Pancreas (tissue), 10 donors: ENCODE results near the gene RSRC2. TPM values are rescaled to one million over a fixed set of nuclear protein-coding genes. Genes with fewer than 3 reads are reported as not detected.

Source experiments
- ATAC-seq, 4 donors: fragments of 200-7000 bp; cut with Tn5 transposase; one replicate each; pipeline versions ENCODE4 v1.8.0 to v1.9.1; 2020; ENCODE audit warnings: mild to moderate bottlenecking in 4 of 4, moderate library complexity in 4 of 4
- DNase-seq, 6 donors: peaks; one replicate each; pipeline ENCODE4 v3.0.0-alpha.2; 2020
- FAIRE-seq: peaks from 2 replicates; lab custom pipeline; 2012; peaks lifted over from hg19 to GRCh38; lab: Jason Lieb, UNC
- H3K27ac ChIP-seq, 4 donors: fragments of 200-600 bp; sonication (generic); 1 replicate in 3 of 4; 2 replicates in 1 of 4; pipeline versions ENCODE4 v1.5.0 to v1.8.0; 2020
- H3K27me3 ChIP-seq, 4 donors: fragments of 200-600 bp; one replicate each; pipeline ENCODE4 v1.8.0; 2021
- H3K36me3 ChIP-seq, 3 donors: fragments of 200-600 bp; sonication (generic) in 1 of 3; one replicate each; pipeline versions ENCODE4 v1.5.0 to v1.8.0; 2020 to 2021
- H3K4me1 ChIP-seq, 3 donors: fragments of 200-600 bp; one replicate each; pipeline ENCODE4 v1.8.0; 2021
- H3K4me3 ChIP-seq, 4 donors: fragments of 200-600 bp; sonication (generic) in 2 of 4; one replicate each; pipeline versions ENCODE4 v1.5.0 to v1.8.0; 2020 to 2021
- H3K9me3 ChIP-seq, 4 donors: fragments of 200-600 bp; one replicate each; pipeline ENCODE4 v1.8.0; 2021
- CTCF ChIP-seq, 4 donors: fragments of 200-600 bp; sonication (generic) in 3 of 4; IDR thresholded peaks; one replicate each; pipeline versions ENCODE4 v1.5.0 to v1.8.0; 2021; ENCODE audit warnings: antibody characterized with exemption in 4 of 4
- WGBS, 2 donors: extraction: QIAGEN DNeasy Blood & Tissue Kit; methylation state at CpG; one replicate each; pipeline ENCODE4 v1.1.7; 2013; 5-methylcytosine and 5-hydroxymethylcytosine counted together
- intact Hi-C, 3 donors: fragments of 100-400 bp; cut with DNase I; formaldehyde crosslinking; loops; one replicate each; pipeline versions ENCODE4 v1.11.1 to v1.14.2; 2022
- polyA plus RNA-seq, 2 donors: library from polyadenylated mRNA; stranded (reverse); fragments of 200-250 nt; gene quantifications; one replicate each; pipeline ENCODE4 v1.2.3, GENCODE V29; 2013
- total RNA-seq, 6 donors: library from RNA; stranded (reverse); fragmentation: NEBNext Ultra II Directional in 4 of 6; extraction: Animal tissue kit (Norgen Biotek cat#: 25700) in 4 of 6; gene quantifications; one replicate each; pipeline versions ENCODE4 v1.2.1 to v1.2.4, GENCODE V29; 2021 to 2023
- donor health status: healthy with polysubstance abuse.
- donor health status: DM: no; HTN: no; CAD: no; lungs with moderate emphysema.
- donor health status: DM: no; HTN: no; CAD: no.
- donor health status: control.
- donor health status: control.
- donor health status: Bipolar disorder and iron deficiency.
- donor health status: DM: yes; HTN: yes; CAD: no.
- donor health status: DM: no; HTN: no; CAD: no.
- donor health status: DM: no; HTN: no; CAD: no.
- donor health status: DM: yes; HTN: yes; CAD: no.

The RSRC2 gene
- total and polyA plus RNA-seq, 8 donors: 17.1 to 70.6 (median 28.2) TPM

- intact Hi-C loops: no loop called here
- no peak for FAIRE-seq
- no peak for ATAC-seq
- no peaks in the 10 kb centered on the region for H3K27me3 ChIP-seq
- H3K9me3 ChIP-seq: no peaks in the 10 kb centered on the region
- DNase-seq: no peak
- 92 to 93% methylated on average over 11 of the region's 11 CpGs for WGBS, 2 donors
- no peak overlapping the region for H3K4me3 ChIP-seq
- H3K4me1 ChIP-seq: no peaks in the 10 kb centered on the region
- peaks cover 4 to 73% (median 51%) of the 10 kb centered on the region in 3 donors for H3K36me3 ChIP-seq
- H3K27ac ChIP-seq: no peak overlapping the region
- no peak for TF ChIP-seq CTCF (IDR thresholded peaks at IDR 0.05)
These were observed 21.2 kb downstream of the RSRC2 start for GRCh38 chr12:122505419-122506051.

GRCh38 chr12:122503783-122504590 lies 22.7 kb downstream of the RSRC2 start:
- TF ChIP-seq CTCF (IDR thresholded peaks at IDR 0.05): no peak
- Histone ChIP-seq H3K9me3 (no peaks in the 10 kb centered on the region), H3K4me1 (peaks cover 0 to 6% (median 1%) of the 10 kb centered on the region in 3 donors), H3K27ac (no peak overlapping the region), H3K4me3 (no peak overlapping the region), H3K36me3 (peaks cover 4 to 58% (median 37%) of the 10 kb centered on the region in 3 donors), H3K27me3 (no peaks in the 10 kb centered on the region)
- DNase-seq: no peak
- intact Hi-C loops: no loop called here
- 83 to 93% methylated on average over 6 of the region's 6 CpGs for WGBS, 2 donors
- no peak for FAIRE-seq
- ATAC-seq: no peak

GRCh38 chr12:122503147-122503751 lies 23.5 kb downstream of the RSRC2 start:
- ATAC-seq (no peak), DNase-seq (no peak), FAIRE-seq (no peak)
- Histone ChIP-seq H3K4me1 (peaks cover 5 to 14% (median 6%) of the 10 kb centered on the region in 3 donors), H3K4me3 (no peak overlapping the region), H3K27ac (no peak overlapping the region), H3K27me3 (no peaks in the 10 kb centered on the region), H3K9me3 (no peaks in the 10 kb centered on the region), H3K36me3 (peaks cover 4 to 51% (median 31%) of the 10 kb centered on the region in 3 donors)
- WGBS, 2 donors: 86 to 87% methylated on average over 3 of the region's 3 CpGs
- no peak for TF ChIP-seq CTCF (IDR thresholded peaks at IDR 0.05)
- intact Hi-C loops: no loop called here

- no peaks in the 10 kb centered on the region for H3K27me3 ChIP-seq
- no peak for TF ChIP-seq CTCF (IDR thresholded peaks at IDR 0.05)
- DNase-seq (no peak), ATAC-seq (no peak), FAIRE-seq (no peak)
- 78 to 81% methylated on average over 9 of the region's 9 CpGs for WGBS, 2 donors
- H3K27ac ChIP-seq: peak overlapping the region in 3 of 4 donors; percentile 94 to 97 (median 96)
- intact Hi-C loops: no loop called here
- H3K9me3 ChIP-seq: no peaks in the 10 kb centered on the region
- H3K36me3 ChIP-seq: peaks cover 0 to 33% (median 14%) of the 10 kb centered on the region in 3 donors
- peak overlapping the region in 2 of 4 donors; percentile 74 to 88 for H3K4me3 ChIP-seq
- peaks cover 6 to 20% (median 8%) of the 10 kb centered on the region in 3 donors for H3K4me1 ChIP-seq
These were observed 25.2 kb downstream of the RSRC2 start for GRCh38 chr12:122501489-122501989.
